ENCODE measurements around the gene SLFN13.

GRCh38 chr17:35407531-35407930 is 41.0 kb downstream of the SLFN13 start:
- no peak for TF ChIP-seq PATZ1 (CRISPR knock-in tag; IDR thresholded peaks at IDR 0.05; ENCODE audit: borderline replicate concordance)
- no peak for TF ChIP-seq CREB5 (CRISPR knock-in tag; IDR thresholded peaks at IDR 0.05; ENCODE audit: low read depth)
- no peak for TF ChIP-seq ZFP3 (CRISPR knock-in tag; IDR thresholded peaks at IDR 0.05)
- TF ChIP-seq, protein P1, sequence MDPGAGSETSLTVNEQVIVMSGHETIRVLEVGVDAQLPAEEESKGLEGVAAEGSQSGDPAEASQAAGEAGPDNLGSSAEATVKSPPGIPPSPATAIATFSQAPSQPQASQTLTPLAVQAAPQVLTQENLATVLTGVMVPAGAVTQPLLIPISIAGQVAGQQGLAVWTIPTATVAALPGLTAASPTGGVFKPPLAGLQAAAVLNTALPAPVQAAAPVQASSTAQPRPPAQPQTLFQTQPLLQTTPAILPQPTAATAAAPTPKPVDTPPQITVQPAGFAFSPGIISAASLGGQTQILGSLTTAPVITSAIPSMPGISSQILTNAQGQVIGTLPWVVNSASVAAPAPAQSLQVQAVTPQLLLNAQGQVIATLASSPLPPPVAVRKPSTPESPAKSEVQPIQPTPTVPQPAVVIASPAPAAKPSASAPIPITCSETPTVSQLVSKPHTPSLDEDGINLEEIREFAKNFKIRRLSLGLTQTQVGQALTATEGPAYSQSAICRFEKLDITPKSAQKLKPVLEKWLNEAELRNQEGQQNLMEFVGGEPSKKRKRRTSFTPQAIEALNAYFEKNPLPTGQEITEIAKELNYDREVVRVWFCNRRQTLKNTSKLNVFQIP (CRISPR knock-in tag; IDR thresholded peaks at IDR 0.05; ENCODE audit: borderline replicate concordance, low read depth): no peak
- no peak for TF ChIP-seq ARNTL (CRISPR knock-in tag; IDR thresholded peaks at IDR 0.05; ENCODE audit: borderline replicate concordance, low read depth)
- TF ChIP-seq GLIS3 (CRISPR knock-in tag; IDR thresholded peaks at IDR 0.05): no peak
- no peak for TF ChIP-seq ISL1 (CRISPR knock-in tag; IDR thresholded peaks at IDR 0.05)
- no peak for TF ChIP-seq RARB (CRISPR knock-in tag; IDR thresholded peaks at IDR 0.05)
